Loucy (cell line): ENCODE results near the gene PNMA6E.

Experiments used
- H2AFZ ChIP-seq: fragments of 200-600 bp; sonication (generic); 2 replicates; pipeline ENCODE4 v1.6.0; 2016; ENCODE audit warnings: antibody characterized with exemption, mild to moderate bottlenecking, low read length, moderate library complexity
- H3F3A ChIP-seq: fragments of 200-600 bp; 2 replicates; pipeline ENCODE4 v1.6.0; 2016; ENCODE audit warnings: antibody characterized with exemption, low read depth, mild to moderate bottlenecking
- H3K27me3 ChIP-seq: fragments of 200-600 bp; sonication (generic); 2 replicates; pipeline ENCODE4 v1.6.1; 2014; ENCODE audit warnings: low read length, mild to moderate bottlenecking; ENCODE audit not compliant: insufficient read depth, poor library complexity, severe bottlenecking
- H3K36me3 ChIP-seq: fragments of 200-600 bp; sonication (generic); 2 replicates; pipeline ENCODE4 v1.6.1; 2016; ENCODE audit warnings: low read length; ENCODE audit not compliant: insufficient read depth
- H3K4me1 ChIP-seq: fragments of 200-600 bp; sonication (generic); 2 replicates; pipeline ENCODE4 v1.5.1; 2014; ENCODE audit warnings: low read length, mild to moderate bottlenecking; ENCODE audit not compliant: insufficient read depth, poor library complexity, severe bottlenecking
- H3K4me2 ChIP-seq: fragments of 200-600 bp; sonication (generic); 2 replicates; pipeline ENCODE4 v1.6.0; 2014; ENCODE audit warnings: antibody characterized with exemption, low read length, low read depth, mild to moderate bottlenecking; ENCODE audit not compliant: poor library complexity, severe bottlenecking
- H3K4me3 ChIP-seq: fragments of 200-600 bp; sonication (generic); 2 replicates; pipeline ENCODE4 v1.5.1; 2014; ENCODE audit warnings: low read length, mild to moderate bottlenecking, mixed read lengths; ENCODE audit not compliant: poor library complexity, severe bottlenecking
- H3K79me2 ChIP-seq: fragments of 200-600 bp; sonication (generic); 2 replicates; pipeline ENCODE4 v1.6.1; 2014; ENCODE audit warnings: low read length; ENCODE audit not compliant: insufficient read depth
- H3K9ac ChIP-seq: fragments of 200-600 bp; sonication (generic); 2 replicates; pipeline ENCODE4 v1.6.0; 2014; ENCODE audit warnings: mild to moderate bottlenecking, low read depth, low read length, moderate library complexity; ENCODE audit not compliant: poor library complexity, severe bottlenecking
- H3K9me2 ChIP-seq: fragments of 200-600 bp; sonication (generic); replicated peaks from 2 replicates; pipeline ENCODE4 v1.6.1; 2016; ENCODE audit warnings: low read depth, low read length, mixed read lengths
- H3K9me3 ChIP-seq: fragments of 200-600 bp; sonication (generic); 2 replicates; pipeline ENCODE4 v1.6.1; 2014; ENCODE audit warnings: mild to moderate bottlenecking, antibody characterized with exemption, low read length, low read depth; ENCODE audit not compliant: insufficient read depth
- H4K20me1 ChIP-seq: fragments of 200-600 bp; sonication (generic); 2 replicates; pipeline ENCODE4 v1.6.0; 2014; ENCODE audit warnings: antibody characterized with exemption, low read length, mild to moderate bottlenecking; ENCODE audit not compliant: insufficient read depth, poor library complexity, severe bottlenecking
- EZH2phosphoT487 ChIP-seq: fragments of 200-600 bp; IDR thresholded peaks from 2 replicates; pipeline ENCODE4 v1.6.1; 2018; ENCODE audit warnings: antibody characterized with exemption, mild to moderate bottlenecking, moderate library complexity, borderline replicate concordance
- TF ChIP-seq, protein P1 (sequence below): fragments of 200-600 bp; sonication (generic); conservative IDR thresholded peaks from 2 replicates; pipeline ENCODE4 v1.5.1; 2014; ENCODE audit warnings: mild to moderate bottlenecking, antibody characterized with exemption, low read length

Gene PNMA6E

DNA sequence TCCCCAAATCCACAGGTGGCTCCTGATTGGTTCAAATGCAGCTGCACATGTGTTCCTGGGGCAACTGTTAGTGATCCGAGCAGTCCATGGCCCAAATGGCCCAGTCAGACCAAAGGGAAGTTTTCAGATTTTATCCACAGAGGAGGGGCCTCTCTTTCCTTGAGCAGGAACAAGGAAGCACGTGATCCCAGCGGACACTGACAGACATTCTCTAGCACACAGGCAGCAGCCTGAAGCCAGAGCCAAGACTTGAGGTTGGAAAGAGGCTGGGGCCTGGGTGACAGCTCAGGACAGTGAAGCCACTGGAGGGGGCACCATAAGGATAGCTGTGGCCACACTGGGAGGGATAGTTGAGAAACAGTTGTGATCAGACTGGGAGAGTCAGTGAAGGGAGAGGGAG, 6.6 kb upstream of the PNMA6E start:
- Histone ChIP-seq H3K27me3 (no peaks in the 10 kb centered on the region), H3K4me1 (no peaks in the 10 kb centered on the region), H3K9ac (no peak overlapping the region), H3K9me3 (no peaks in the 10 kb centered on the region), H3K79me2 (no peaks in the 10 kb centered on the region), H4K20me1 (no peaks in the 10 kb centered on the region), H3K36me3 (no peaks in the 10 kb centered on the region), H3K4me2 (no peak overlapping the region), H2AFZ (no peak overlapping the region), H3F3A (no peaks in the 10 kb centered on the region), H3K9me2 (no peaks in the 10 kb centered on the region), H3K4me3 (no peak overlapping the region)
- TF ChIP-seq, protein P1, sequence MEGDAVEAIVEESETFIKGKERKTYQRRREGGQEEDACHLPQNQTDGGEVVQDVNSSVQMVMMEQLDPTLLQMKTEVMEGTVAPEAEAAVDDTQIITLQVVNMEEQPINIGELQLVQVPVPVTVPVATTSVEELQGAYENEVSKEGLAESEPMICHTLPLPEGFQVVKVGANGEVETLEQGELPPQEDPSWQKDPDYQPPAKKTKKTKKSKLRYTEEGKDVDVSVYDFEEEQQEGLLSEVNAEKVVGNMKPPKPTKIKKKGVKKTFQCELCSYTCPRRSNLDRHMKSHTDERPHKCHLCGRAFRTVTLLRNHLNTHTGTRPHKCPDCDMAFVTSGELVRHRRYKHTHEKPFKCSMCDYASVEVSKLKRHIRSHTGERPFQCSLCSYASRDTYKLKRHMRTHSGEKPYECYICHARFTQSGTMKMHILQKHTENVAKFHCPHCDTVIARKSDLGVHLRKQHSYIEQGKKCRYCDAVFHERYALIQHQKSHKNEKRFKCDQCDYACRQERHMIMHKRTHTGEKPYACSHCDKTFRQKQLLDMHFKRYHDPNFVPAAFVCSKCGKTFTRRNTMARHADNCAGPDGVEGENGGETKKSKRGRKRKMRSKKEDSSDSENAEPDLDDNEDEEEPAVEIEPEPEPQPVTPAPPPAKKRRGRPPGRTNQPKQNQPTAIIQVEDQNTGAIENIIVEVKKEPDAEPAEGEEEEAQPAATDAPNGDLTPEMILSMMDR, result no peak
- no peak for TF ChIP-seq EZH2phosphoT487

DNA sequence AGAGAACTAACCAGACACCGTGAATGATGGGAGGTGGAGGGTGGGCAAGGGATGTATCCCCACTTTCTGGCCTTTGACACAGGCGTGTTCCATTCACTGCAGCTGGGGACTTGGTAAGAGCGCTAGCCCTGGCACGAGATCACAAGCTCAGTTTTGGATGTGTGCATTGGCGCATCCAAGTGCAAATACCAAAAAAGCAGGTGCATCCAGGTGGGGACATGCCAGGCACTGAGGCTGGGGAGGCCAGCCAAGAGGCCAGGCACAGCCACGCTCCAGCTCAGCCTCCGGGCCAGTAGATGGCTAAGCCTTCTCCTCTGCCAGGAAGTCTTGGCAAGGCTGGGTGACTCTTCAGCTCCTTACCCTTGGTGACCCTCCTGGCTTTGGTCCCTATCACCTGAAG, 5.8 kb upstream of the PNMA6E start:
- Histone ChIP-seq H4K20me1 (no peaks in the 10 kb centered on the region), H3K4me1 (no peaks in the 10 kb centered on the region), H3K36me3 (no peaks in the 10 kb centered on the region), H3K9me3 (no peaks in the 10 kb centered on the region), H3K27me3 (no peaks in the 10 kb centered on the region), H3F3A (no peaks in the 10 kb centered on the region), H2AFZ (no peak overlapping the region), H3K9ac (no peak overlapping the region), H3K4me3 (no peak overlapping the region), H3K79me2 (no peaks in the 10 kb centered on the region), H3K9me2 (no peaks in the 10 kb centered on the region), H3K4me2 (no peak overlapping the region)
- no peak for TF ChIP-seq EZH2phosphoT487
- TF ChIP-seq, protein P1, result no peak

DNA sequence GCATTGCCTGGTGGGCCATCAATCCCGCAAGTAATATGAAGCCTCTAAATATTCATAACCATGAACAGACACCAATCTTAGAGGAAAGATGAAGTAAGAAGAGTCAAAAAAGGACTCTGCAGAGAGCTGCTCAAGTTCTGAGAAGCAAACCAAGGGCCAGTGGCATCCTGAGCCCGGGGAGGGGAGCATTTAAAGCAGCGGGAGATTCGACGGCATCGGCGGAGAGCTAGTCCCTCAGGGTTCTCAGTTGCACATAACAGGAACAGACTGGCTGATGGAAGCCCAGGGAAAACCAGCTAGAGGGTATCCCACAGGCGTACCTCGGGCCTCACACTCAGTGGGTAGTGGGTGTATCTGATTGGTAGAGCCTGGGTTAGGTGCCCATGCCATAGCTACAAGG, 4.9 kb upstream of the PNMA6E start:
- no peak overlapping the region for H3K4me3 ChIP-seq
- no peak for TF ChIP-seq EZH2phosphoT487
- TF ChIP-seq, protein P1, result no peak
- no peak overlapping the region for H2AFZ ChIP-seq
- H3K4me2 ChIP-seq, result no peak overlapping the region
- H3K4me1 ChIP-seq, result no peaks in the 10 kb centered on the region
- H3K9me2 ChIP-seq, result no peaks in the 10 kb centered on the region
- H3K36me3 ChIP-seq, result no peaks in the 10 kb centered on the region
- no peaks in the 10 kb centered on the region for H3K9me3 ChIP-seq
- H4K20me1 ChIP-seq, result no peaks in the 10 kb centered on the region
- H3K9ac ChIP-seq, result no peak overlapping the region
- no peaks in the 10 kb centered on the region for H3K79me2 ChIP-seq
- H3K27me3 ChIP-seq, result no peaks in the 10 kb centered on the region
- H3F3A ChIP-seq, result no peaks in the 10 kb centered on the region
